ENCODE data around the gene APOBEC3F.

GRCh38 chr22:39013942-39014722 lies 26.5 kb upstream of the APOBEC3F start, which contains the start of gene APOBEC3C:
- peak; percentile 18; the same call in 1 of the 2 replicates for TF ChIP-seq CTCF (conservative IDR thresholded peaks at IDR 0.05; ENCODE audit: low read depth, low read length)
- TF ChIP-seq EZH2 (IDR thresholded peaks at IDR 0.05; ENCODE audit: low read length, unreplicated experiment) = no peak
- no peak for TF ChIP-seq EZH2phosphoT487 (IDR thresholded peaks at IDR 0.05; ENCODE audit: borderline replicate concordance, low read length)

All from PC-3 (cell line).